Measurements from ENCODE around the gene FAM184B.
"Not testable (repeated sequence)": the region's sequence is repeated elsewhere in the genome, so short reads cannot be mapped to it uniquely, and the experiment has no call there.

Gene FAM184B

DNA sequence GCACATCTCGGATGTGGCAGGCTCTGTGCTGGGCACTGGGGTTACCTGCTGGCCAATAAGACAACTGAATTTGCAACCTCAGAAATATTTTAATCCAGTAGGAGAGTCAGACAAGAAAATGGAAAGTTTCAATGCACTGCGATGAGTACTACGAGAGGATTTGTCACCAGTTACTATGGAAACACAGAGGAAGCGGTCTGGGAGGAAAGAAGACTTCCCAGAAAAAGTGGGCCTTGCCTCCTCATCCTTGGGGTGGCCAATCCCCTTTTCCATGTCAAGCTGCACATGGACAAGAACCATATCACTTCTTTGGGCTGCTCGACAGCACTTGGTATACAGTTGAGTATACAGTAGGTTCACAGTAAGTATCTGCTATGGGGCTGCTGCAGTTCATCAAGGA, 67.6 kb downstream of the FAM184B start:
- DNase-seq = no peak

DNA sequence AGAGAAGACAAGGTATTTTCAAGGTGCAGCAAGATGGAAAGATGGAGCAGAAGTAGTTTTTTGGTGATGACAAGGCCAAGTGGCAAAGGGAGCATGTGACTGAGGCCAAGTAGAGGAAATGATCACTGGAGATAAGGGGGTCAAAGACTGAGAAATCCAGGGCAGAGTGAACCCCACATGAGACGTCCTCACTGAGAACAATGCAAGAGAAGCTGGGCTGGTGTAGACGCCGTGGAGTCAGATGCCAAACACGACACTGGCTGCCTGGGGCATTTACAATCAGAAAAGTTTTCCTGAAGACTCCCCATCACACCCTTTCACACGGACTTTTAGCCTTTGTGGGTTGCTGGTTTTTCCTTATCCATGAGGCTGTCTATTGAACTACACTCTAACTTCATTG, 69.3 kb downstream of the FAM184B start:
- no peak for DNase-seq

DNA sequence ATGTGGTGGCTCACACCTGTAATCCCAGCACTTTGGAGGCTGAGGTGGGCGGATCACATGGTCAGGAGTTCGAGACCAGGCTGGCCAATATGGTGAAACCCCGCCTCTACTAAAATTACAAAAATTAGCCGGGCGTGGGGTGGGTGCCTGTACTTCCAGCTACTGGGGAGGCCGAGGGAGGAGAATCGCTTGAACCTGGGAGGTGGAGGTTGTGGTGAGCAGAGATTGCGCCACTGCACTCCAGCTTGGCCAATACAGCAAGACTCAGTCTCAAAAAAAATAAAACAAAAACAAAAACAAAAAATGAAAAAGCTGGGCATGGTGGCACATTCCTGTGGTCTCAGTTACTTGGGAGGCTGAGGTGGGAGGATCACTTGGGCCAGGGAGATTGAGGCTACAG, 70.2 kb downstream of the FAM184B start:
- not testable (repeated sequence) for DNase-seq

DNA sequence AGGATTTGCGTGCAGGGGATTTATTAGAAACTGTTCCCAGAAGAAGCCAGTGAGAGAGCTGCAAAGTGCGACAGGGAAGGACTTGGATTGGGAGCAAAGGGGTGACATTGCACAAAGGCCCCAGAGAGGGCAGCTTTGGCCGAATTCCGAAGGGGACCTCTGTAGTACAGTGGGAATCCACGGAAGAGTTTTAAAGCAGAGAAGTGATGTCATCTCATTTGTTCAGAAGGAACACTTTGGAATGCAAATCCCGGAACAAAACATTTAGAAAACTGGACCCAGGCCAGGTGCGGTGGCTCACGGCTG, 71.7 kb downstream of the FAM184B start:
- no peak for DNase-seq

DNA sequence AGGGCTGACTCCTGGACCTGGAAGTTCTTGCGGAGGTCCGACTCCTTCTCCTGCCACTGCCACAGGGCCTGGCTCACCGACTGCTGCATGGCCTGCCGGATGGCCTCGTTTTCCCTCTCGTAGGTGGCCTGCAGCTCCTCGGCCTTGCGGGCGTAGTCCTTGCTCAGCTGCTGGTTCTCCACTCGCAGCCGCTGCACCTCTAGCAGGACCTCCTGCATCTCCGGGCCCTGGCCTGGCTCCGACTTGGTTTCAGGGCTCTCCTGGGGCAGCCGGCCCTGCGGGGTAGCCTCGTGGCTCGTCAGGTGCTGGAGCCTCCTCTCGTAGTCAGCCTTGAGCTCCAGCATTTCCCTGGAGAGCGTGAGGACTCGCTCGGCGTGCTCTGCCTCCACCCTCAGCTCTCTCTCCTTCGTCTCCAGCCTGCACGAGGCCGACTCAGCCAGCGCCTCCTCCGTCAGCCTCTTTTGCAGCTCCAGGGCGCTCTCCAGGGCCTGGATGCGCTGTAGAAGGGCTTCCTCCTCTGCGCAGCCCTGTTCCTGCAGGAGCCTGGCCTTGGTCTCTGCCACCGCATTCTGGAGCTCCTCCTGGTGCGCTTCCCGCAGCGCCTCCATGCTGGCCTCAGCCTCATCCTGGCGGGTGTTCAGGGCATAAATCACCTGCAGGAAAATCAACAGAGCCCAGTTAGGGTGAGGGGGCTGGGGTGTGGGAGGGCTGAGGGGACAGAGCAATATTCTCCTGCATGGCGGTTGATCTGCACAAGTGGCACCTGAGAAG, 72.2 kb downstream of the FAM184B start:
- peak; percentile 43 for DNase-seq

DNA sequence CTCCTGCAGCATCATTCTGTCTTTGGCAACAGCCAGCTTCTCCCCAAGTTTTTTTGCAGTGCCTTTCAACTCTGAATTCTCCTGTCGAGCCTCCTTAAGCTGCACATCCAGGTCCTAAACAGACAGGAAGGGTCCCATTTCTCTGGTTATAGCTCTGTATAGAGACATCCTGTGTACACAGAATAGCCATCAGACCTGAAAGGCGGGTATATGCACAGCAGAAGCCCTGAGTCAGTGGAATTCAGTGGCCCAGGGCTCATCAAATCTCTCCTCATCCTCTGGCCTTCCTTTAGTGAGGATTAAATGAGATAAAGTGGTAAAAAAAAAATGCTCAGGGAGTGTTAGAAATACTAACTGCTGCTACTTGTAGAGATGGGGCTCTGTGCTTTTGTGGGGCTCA, 73.8 kb downstream of the FAM184B start:
- no peak for DNase-seq

DNA sequence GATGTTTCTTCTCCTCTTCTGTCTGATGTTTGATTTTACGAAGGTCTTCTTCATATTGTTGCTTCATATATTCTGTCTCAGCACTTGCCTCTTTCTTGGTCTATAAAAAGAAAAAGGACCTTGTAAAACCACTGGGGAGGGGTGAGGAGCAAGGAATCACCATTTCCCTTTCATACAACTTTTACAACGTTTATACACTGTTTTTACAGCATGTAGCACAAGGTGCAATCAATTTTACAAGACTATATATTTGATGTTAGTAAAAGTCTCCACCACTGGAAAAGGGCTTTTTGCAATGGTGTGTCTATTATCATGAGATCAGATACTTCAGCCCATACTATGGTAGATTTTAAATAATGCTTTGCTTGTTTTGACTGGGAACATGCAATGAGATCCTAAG, 76.3 kb downstream of the FAM184B start:
- no peak for DNase-seq

DNA sequence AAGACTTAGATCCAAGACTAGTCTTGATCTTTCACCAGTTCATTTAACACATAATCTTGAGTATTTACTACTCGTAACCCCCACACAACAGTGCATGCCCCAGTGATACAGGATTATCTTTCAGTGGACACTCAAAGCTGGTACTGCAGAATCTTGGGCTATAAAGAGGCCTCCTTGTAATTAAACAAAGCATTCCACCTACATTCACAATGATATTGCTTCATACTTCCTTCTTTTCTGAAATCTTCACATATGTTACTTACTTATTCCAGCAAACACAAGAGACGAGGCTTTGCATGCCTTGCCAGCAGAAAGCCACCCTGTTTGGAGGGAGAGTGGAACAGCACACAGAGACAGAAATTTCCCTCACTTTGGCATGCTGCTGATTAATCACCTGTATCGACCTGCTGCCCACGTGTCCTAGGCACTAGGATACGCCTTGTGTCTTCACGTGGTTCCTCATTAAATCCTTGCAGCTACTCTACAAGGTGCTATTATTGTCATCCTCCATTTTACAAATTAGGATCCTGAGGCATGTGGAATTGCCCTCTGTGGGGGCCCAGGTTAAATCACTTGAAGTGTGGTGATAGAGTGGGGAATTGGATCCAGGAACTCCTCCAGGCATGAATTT, 77.3 kb downstream of the FAM184B start:
- DNase-seq = no peak

DNA sequence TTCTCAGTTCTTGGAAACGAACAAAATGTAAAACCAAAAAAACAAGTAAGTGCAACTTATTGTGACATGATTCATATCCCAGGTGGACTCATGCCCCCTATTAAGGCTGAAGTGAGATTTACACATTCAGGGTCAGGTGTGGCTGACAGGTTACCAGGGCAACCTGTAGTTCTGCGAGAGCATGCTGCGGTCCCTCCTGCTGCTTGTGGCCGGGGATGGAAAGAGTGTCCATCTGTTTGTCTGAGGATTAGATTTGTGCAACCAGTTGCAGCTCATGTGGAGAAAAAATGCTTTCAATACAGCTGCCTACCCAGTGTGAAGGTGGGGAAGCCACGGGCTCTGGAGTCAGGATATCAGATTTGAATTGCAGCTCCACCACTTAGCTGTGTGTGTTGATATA, 78.8 kb downstream of the FAM184B start:
- peak; percentile 82 for DNase-seq

DNA sequence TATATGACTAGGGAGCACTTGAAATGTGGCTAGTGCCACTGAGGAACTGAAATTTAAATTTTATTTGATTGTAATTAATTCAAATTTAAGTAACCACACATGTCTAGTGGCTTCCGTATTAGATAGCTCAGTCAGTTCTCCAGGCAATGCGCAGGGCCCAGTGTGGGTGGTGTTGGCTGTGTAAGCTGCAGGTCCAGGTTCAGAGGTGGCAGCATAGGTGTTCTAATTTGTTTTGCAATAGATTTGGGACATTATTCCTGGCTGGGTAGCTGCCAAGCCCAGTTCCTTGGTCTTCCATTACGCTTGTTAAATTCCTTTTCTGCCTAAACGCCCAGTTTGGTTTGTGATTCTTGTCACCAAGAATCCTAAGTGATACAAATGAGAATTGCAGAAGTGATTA, 79.5 kb downstream of the FAM184B start:
- DNase-seq = no peak

DNA sequence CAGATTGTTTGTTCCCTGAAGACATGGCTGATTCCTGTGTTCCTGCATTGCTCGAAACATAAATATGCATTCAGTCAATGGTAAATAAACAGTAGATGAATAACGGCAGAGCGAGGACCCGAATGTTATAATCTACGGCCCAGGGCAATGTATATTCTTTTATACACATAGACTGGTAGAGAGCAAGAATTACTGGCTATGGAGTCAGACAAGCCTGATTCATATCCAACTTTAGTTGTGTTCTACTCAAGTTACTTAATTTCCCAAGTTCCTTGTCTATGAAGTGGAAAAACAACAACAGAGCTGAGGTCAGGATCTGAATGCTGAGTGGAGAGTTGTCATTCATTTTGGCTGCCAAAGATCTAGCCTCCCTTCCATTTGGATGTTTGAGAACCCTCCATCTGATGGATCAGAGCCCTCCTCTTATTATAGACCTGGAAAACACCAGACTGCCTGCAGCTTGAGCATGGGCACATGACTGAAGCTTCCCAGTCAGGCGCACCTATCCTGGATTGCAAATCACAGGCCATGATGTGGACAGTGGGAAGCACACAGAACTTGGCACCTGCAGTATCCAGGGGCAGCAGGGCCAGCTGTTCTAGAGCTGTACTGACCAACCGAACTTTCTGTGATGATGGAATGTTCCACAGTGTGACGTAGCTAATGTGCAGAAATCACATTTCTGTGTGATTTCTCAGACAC, 80.1 kb downstream of the FAM184B start:
- DNase-seq = no peak

DNA sequence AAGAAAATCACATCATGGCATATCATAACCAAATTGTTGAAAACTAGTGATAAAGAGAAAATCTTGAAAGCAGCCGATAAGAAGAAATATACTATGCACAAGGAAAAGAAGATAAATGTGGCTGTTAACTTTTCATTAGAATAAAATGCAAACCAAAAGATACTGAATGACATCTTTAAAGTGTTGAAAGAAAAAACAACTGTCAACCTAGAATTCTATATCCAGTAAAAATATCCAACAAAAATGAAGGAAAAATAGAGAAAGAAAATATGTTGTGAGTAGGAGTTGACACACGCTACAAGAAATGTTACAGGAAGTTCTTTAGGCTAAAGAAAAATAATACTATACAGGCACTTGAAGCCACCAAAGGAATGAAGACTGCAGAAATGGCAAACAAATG, 82.0 kb downstream of the FAM184B start:
- no peak for DNase-seq

DNA sequence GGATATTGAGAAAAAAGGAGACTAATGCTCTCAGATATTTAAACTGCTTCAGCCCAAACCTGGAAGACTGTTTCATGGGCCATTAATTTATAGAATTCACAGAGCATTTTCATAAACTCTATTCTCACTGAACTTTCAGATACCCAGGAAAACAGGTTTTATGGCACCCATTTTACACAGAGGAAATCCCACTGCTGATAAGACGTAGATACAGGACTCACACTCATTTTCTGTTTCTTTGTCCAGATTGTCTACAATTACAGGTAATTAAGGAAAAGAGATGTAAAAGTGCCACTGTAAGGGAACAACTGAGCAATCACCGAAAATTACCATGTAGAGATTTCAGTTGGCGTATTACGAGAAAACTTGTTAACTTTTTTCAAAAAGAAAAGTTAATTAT, 83.3 kb downstream of the FAM184B start:
- no peak for DNase-seq

DNA sequence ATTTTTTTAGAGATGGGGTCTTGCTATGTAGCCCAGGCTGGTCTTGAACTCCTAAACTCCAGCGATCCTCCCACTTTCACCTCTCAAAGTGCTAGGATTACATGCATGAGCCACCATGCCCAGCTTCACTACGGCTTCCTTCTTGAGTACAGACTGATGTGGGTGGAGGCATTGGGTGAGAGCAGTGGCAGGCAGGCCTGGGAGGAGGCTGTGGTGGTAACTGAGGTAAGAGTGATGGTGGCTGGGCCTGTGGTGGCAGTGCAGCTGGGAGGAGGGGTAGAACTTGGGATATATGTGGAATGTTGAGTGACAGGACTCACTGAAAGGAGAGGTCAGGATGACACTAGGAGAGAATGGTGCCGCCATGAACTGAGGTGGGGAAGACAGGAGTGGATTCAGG, 86.1 kb downstream of the FAM184B start:
- no peak for DNase-seq

DNA sequence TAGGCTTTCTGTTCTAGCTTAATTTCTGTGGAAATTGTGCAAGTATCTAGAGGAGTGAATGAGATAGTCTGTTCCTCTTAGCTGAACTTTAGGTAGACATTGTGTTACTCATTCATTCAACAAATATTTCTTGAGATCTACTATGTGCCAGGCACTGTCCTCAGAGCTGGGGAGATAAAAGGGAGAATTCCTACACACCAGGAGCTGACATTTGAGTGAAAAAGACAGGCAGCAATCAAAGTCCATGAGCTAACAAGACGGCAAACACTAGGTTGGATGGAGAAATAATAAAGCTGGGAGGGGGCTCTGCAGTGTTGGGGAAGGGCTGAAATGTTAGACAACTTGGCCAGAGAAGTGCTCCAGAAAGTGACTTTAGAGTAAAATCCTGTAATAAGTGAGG, 86.9 kb downstream of the FAM184B start:
- DNase-seq = no peak

DNA sequence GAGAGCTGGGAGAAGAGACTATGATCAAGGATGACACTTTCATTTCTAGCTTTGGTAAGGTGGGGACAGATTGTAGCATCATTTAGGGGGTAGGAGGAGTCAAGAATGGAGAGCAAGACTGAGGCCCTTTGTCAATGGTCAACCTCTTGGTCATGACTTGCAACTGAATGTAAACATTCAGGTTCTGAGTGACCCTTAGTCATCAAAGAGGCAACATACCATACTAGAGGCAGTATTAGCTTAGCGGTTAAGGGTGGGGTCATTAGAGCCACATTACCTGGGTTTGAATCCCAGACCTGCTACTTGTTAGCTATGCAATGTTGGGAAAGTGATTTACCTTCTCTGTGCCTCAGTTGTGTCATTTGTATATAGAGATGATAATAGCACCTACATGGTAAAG, 90.5 kb downstream of the FAM184B start:
- DNase-seq = no peak

DNA sequence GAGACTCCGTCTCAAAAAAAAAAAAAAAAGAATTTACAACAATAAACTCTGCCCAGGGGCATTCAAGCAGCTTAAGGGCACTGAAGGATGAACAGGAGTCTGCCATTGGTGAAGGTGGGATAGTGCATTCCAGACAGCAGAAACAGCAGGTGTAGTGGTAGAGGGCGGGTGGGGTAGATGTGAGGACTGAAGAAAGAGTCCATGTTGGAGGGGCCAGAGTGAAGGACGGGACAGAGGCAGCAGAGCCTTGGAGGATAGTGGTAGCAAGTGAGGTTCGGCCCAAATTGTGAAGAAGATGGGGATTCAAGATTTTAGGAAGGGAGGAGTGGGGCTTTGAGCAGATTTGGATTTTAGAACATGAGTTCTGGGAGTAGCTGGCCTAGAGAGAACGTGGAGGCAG, 91.3 kb downstream of the FAM184B start:
- no peak for DNase-seq

DNA sequence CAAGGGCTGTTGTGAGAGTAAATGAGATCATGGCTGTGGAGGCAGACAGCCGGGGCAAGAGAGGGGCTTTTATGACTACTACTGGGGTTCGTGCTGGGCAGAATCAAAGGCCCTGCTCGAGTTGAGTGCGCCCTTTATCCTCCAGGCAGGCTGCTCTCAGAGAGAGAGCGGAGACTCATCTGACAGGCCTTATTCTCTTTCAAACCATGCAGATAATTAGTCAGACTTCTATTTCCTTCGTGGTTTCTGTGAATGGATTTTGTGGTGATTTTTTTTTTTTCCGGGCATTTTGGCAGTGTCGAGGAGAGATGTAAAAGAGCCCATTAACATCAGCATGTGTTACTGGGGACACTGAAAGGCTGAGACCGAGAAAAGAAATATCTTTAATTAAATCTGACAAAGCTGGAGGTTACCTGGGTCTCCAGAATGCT, 93.4 kb downstream of the FAM184B start:
- no peak for DNase-seq

DNA sequence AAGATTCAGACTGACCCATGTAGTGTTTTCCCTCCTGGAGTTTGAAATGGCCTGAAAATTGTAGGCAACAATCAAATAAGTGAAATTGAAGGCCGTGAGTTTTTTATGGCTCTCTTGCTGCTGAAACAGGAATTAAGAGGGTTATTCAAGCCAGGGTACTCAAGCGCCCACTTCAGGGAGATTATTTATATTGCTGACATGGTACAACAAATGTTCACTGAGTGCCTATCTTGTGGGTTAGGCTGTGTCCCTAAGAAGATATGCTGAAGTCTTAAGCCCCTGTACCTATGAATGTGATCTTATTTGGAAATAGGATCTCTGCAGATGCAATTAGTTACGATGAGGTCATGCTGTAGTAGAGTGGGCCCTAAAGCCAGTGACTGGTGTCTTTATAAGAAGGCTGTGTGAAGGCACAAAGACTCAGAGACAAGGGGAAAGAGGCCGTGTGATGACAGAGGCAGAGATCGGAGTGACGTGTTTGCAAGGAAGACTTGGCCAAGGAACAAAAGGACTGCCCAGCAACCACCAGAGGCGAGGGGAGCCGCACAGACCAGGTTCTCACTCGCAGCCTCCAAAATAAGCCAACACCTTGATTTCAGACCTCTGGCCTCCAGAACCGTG, 94.1 kb downstream of the FAM184B start:
- DNase-seq = no peak

DNA sequence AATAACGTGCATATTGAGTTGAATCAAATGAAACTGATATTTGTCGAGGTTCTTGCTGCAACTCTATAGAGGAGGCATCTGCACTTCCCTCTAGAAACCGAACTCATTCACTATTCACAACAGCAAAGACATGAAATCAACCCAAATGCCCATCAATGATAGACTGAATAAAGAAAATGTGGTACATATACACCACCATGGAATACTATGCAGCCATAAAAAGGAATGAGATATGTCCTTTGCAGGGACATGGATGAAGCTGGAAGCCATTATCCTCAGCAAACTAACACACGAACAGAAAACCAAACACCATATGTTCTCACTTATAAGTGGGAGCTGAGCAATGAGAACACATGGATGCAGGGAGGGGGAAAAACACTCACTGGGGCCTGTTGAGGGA, 96.8 kb downstream of the FAM184B start:
- DNase-seq = not testable (repeated sequence)

DNA sequence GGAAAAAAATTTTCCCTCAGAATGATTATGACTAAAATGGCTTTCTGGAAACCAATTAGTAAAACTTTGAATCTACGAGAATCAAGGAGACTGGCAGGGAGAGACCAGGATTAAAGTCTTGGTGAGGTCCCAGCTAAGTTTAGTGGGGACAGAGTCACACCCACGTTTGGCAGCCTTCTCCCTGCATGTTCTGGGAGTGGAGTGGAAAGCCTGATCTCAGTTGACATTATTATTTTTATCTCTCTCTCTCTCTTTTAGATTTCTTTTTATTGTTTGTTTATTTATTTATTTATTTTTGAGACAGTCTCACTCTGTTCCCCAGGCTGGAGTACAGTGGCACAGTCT, 99.2 kb downstream of the FAM184B start:
- DNase-seq = no peak

DNA sequence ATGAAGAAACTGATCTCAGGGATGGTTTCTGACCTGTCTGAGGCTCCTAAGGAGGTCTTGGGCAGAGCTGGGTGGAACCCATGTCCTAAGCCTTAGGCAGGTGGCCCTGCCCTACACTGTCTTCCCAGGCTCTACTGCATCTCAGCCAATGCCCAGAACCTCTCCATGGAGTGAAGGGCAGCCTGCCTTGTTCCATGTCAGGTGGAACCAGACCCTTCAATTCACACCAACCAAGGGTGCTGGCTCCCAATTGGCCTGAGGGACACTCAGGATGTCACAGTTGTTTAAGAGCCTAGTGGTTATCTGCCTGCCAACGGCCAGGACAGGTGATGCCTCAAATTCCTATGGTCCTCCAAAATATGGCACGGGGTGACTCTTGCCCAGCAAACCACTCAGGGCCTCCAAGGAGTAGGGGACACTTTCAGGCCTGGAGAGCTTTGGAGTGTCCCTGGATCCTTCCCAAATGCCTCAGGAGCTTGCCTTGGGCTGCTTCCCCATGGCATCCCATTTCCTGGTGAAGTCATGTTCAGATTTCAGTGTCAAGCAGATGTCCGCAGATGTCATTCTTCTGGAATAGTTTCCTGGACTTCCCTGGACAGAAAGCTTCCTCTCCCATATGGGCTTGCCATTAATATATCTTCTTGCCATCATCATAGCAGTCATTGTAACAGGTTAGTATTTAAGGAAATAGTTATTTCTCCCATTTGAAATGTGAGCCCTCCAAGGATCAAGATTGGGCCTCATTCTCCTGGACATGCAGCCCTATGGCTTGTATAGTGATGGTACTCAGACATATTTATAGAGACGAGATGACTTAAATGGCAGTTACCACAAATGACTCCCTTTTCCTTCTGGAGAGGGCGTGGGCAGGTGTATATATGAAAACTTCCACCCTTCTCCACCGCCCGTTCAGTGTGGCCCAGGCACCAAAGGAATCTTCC, 99.9 kb downstream of the FAM184B start:
- DNase-seq = no peak
